OCI-LY1 (cell line): ENCODE results near the gene GRIK3.

Source experiments
- H2AFZ ChIP-seq: fragments of 200-600 bp; sonication (generic), shearing (Covaris generic); 2 replicates; pipeline ENCODE4 v1.6.0; 2014; ENCODE audit warnings: antibody characterized with exemption, mild to moderate bottlenecking, low read length
- H3F3A ChIP-seq: fragments of 200-600 bp; sonication (generic), shearing (Covaris generic); 2 replicates; pipeline ENCODE4 v1.6.0; 2014; ENCODE audit warnings: mild to moderate bottlenecking, antibody characterized with exemption, low read length, moderate library complexity; ENCODE audit not compliant: insufficient read depth
- H3K27ac ChIP-seq: fragments of 200-600 bp; sonication (generic); 2 replicates; pipeline ENCODE4 v1.5.1; 2014; ENCODE audit warnings: low read length, mixed run types, mild to moderate bottlenecking, low read depth; ENCODE audit not compliant: poor library complexity, severe bottlenecking
- H3K27me3 ChIP-seq: fragments of 200-600 bp; sonication (generic); 2 replicates; pipeline ENCODE4 v1.6.0; 2014; ENCODE audit warnings: antibody characterized with exemption, mild to moderate bottlenecking, low read length, moderate library complexity; ENCODE audit not compliant: insufficient read depth
- H3K36me3 ChIP-seq: fragments of 200-600 bp; sonication (generic); 2 replicates; pipeline ENCODE4 v1.6.1; 2014; ENCODE audit warnings: mild to moderate bottlenecking, antibody characterized with exemption, low read length, moderate library complexity, mixed read lengths; ENCODE audit not compliant: insufficient read depth
- H3K4me1 ChIP-seq: fragments of 200-600 bp; sonication (generic); 2 replicates; pipeline ENCODE4 v1.5.1; 2014; ENCODE audit warnings: mild to moderate bottlenecking, low read length, moderate library complexity; ENCODE audit not compliant: insufficient read depth, severe bottlenecking
- H3K4me2 ChIP-seq: fragments of 200-600 bp; sonication (generic), shearing (Covaris generic); 2 replicates; pipeline ENCODE4 v1.6.1; 2014; ENCODE audit warnings: low read length
- H3K4me3 ChIP-seq: fragments of 200-600 bp; sonication (generic); 2 replicates; pipeline ENCODE4 v1.5.1; 2014; ENCODE audit warnings: low read length, low read depth, mild to moderate bottlenecking, mixed read lengths; ENCODE audit not compliant: poor library complexity, severe bottlenecking
- H3K79me2 ChIP-seq: fragments of 200-600 bp; shearing (Covaris generic); 2 replicates; pipeline ENCODE4 v1.6.1; 2016; ENCODE audit warnings: mixed run types, low read length, mixed read lengths; ENCODE audit not compliant: insufficient read depth
- H3K9ac ChIP-seq: fragments of 200-600 bp; sonication (generic), shearing (Covaris generic); 2 replicates; pipeline ENCODE4 v1.6.1; 2014; ENCODE audit warnings: mild to moderate bottlenecking, low read length, mixed read lengths
- H3K9me2 ChIP-seq: fragments of 200-600 bp; sonication (generic), shearing (Covaris generic); 2 replicates; pipeline ENCODE4 v1.6.1; 2014; ENCODE audit warnings: low read depth, mild to moderate bottlenecking, low read length, mixed read lengths
- H3K9me3 ChIP-seq: fragments of 200-600 bp; shearing (Covaris generic); 2 replicates; pipeline ENCODE4 v1.6.1; 2014; ENCODE audit warnings: low read length, mixed read lengths
- H4K20me1 ChIP-seq: fragments of 200-600 bp; sonication (generic), shearing (Covaris generic); 2 replicates; pipeline ENCODE4 v1.6.0; 2016; ENCODE audit warnings: mild to moderate bottlenecking, low read length; ENCODE audit not compliant: insufficient read depth
- EZH2 ChIP-seq: fragments of 200-600 bp; sonication (generic), shearing (Covaris generic); IDR thresholded peaks from 2 replicates; pipeline ENCODE4 v1.8.0; 2017; ENCODE audit warnings: borderline replicate concordance, mixed run types, mild to moderate bottlenecking, antibody characterized with exemption, low read length, moderate library complexity, mixed read lengths
- TF ChIP-seq, protein P1 (sequence below): fragments of 200-600 bp; sonication (generic), shearing (Covaris generic); IDR thresholded peaks from 2 replicates; pipeline ENCODE4 v1.5.1; 2017; ENCODE audit warnings: mild to moderate bottlenecking, antibody characterized with exemption, low read length, moderate library complexity, mixed read lengths

The GRIK3 gene

DNA sequence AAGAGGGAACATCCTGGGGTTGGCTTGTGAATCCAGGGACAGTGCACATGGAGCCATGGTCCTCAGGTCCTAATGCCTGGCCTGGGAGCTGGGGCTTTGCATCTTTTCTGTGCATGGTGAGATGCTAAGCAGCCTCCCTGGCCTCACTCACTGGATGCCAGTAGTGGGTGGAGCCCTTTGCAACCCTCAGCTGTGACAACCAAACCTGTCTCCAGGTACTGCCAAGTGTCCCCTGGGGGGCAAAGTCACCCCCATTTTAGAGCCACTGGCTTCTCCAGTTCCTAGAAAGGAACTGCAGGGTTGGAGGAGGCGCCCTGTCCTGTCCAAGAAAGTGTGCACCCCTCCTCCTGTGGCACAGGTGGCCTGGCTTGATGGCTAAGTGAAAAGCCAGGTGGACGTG lies 44.6 kb upstream of the GRIK3 start:
- H3K4me3 ChIP-seq = no peak overlapping the region
- no peaks in the 10 kb centered on the region for H3F3A ChIP-seq
- no peaks in the 10 kb centered on the region for H3K4me1 ChIP-seq
- no peaks in the 10 kb centered on the region for H4K20me1 ChIP-seq
- no peak for TF ChIP-seq EZH2
- TF ChIP-seq, protein P1, sequence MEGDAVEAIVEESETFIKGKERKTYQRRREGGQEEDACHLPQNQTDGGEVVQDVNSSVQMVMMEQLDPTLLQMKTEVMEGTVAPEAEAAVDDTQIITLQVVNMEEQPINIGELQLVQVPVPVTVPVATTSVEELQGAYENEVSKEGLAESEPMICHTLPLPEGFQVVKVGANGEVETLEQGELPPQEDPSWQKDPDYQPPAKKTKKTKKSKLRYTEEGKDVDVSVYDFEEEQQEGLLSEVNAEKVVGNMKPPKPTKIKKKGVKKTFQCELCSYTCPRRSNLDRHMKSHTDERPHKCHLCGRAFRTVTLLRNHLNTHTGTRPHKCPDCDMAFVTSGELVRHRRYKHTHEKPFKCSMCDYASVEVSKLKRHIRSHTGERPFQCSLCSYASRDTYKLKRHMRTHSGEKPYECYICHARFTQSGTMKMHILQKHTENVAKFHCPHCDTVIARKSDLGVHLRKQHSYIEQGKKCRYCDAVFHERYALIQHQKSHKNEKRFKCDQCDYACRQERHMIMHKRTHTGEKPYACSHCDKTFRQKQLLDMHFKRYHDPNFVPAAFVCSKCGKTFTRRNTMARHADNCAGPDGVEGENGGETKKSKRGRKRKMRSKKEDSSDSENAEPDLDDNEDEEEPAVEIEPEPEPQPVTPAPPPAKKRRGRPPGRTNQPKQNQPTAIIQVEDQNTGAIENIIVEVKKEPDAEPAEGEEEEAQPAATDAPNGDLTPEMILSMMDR = no peak
- H3K27ac ChIP-seq = no peak overlapping the region
- no peak overlapping the region for H3K4me2 ChIP-seq
- no peaks in the 10 kb centered on the region for H3K36me3 ChIP-seq
- H3K79me2 ChIP-seq = no peaks in the 10 kb centered on the region
- no peaks in the 10 kb centered on the region for H3K9me2 ChIP-seq
- no peak overlapping the region for H2AFZ ChIP-seq
- no peaks in the 10 kb centered on the region for H3K27me3 ChIP-seq
- no peak overlapping the region for H3K9ac ChIP-seq
- H3K9me3 ChIP-seq = no peaks in the 10 kb centered on the region

- no peaks in the 10 kb centered on the region for H3K9me2 ChIP-seq
- H3K27me3 ChIP-seq = 0 out of 2 replicates have a peak, but pooled peaks cover 3% of the 10 kb centered on the region
Measured at GRCh38 chr1:37076168-37076567, 41.9 kb upstream of the GRIK3 start.

GRCh38 chr1:37073854-37074379 lies 39.6 kb upstream of the GRIK3 start:
- Histone ChIP-seq H3K27ac (no peak overlapping the region), H3K4me1 (no peaks in the 10 kb centered on the region), H3K27me3 (0 out of 2 replicates have a peak, but pooled peaks cover 3% of the 10 kb centered on the region), H3K9me2 (no peaks in the 10 kb centered on the region), H3K4me3 (no peak overlapping the region), H3K79me2 (no peaks in the 10 kb centered on the region), H3K36me3 (no peaks in the 10 kb centered on the region), H3F3A (no peaks in the 10 kb centered on the region), H4K20me1 (no peaks in the 10 kb centered on the region), H3K9me3 (no peaks in the 10 kb centered on the region), H3K9ac (no peak overlapping the region), H2AFZ (no peak overlapping the region), H3K4me2 (no peak overlapping the region)
- TF ChIP-seq, protein P1 = no peak
- TF ChIP-seq EZH2 = no peak

More at GRCh38 chr1:37076168-37076567, 41.9 kb upstream of the GRIK3 start:
- Histone ChIP-seq H4K20me1 (no peaks in the 10 kb centered on the region), H2AFZ (no peak overlapping the region), H3F3A (no peaks in the 10 kb centered on the region), H3K27ac (no peak overlapping the region), H3K4me1 (no peaks in the 10 kb centered on the region), H3K9me3 (no peaks in the 10 kb centered on the region), H3K36me3 (no peaks in the 10 kb centered on the region), H3K9ac (no peak overlapping the region), H3K4me2 (no peak overlapping the region), H3K79me2 (no peaks in the 10 kb centered on the region), H3K4me3 (no peak overlapping the region)
- no peak for TF ChIP-seq EZH2
- TF ChIP-seq, protein P1 = no peak
